ENCODE measurements around the gene SSR1.
"Not testable (repeated sequence)": the region's sequence is repeated elsewhere in the genome, so short reads cannot be mapped to it uniquely, and the experiment has no call there.

SSR1 gene

DNA sequence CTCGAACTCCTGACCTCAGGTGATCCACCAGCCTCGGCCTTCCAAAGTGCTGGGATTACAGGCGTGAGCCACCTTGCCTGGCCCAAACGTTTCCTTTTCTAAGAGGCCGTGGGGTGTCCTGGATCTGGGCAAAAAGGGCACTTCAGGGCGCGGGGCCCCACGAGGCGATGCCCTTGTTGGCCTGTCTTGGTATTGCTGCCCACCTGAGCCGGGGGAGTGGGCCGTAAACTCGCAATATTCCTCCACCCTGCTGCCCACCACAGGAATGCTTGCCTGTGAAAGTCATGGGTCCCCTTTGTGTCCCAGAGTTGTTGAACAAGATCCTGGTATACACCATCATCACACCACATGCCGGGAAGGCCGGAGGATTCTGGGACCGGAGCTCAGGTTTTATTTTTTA, 49.0 kb downstream of the SSR1 start:
- H4K20me1 ChIP-seq (ENCODE audit: low read depth, low read length): no peaks in the 10 kb centered on the region
- H3K36me3 ChIP-seq (ENCODE audit: low read length): no peaks in the 10 kb centered on the region
- H3K27me3 ChIP-seq (ENCODE audit: low read length): no peaks in the 10 kb centered on the region
- H3K27ac ChIP-seq (ENCODE audit: low read depth, low read length): no peak overlapping the region
- no peak overlapping the region for H3K4me2 ChIP-seq (ENCODE audit: low read depth, low read length, poor library complexity, severe bottlenecking)
- no peak overlapping the region for H3K4me3 ChIP-seq (ENCODE audit: insufficient read depth, low read length, poor library complexity, severe bottlenecking)
- no peaks in the 10 kb centered on the region for H3K9me2 ChIP-seq (replicated peaks; ENCODE audit: insufficient read depth, low read length)
- H3K9ac ChIP-seq (ENCODE audit: low read length): no peak overlapping the region
- no peaks in the 10 kb centered on the region for H3K79me2 ChIP-seq (ENCODE audit: insufficient read depth, low read length)
- H3F3A ChIP-seq (ENCODE audit: insufficient read depth): no peaks in the 10 kb centered on the region
- TF ChIP-seq EZH2phosphoT487 (conservative IDR thresholded peaks at IDR 0.05; ENCODE audit: low read length): no peak
- TF ChIP-seq, protein P1, sequence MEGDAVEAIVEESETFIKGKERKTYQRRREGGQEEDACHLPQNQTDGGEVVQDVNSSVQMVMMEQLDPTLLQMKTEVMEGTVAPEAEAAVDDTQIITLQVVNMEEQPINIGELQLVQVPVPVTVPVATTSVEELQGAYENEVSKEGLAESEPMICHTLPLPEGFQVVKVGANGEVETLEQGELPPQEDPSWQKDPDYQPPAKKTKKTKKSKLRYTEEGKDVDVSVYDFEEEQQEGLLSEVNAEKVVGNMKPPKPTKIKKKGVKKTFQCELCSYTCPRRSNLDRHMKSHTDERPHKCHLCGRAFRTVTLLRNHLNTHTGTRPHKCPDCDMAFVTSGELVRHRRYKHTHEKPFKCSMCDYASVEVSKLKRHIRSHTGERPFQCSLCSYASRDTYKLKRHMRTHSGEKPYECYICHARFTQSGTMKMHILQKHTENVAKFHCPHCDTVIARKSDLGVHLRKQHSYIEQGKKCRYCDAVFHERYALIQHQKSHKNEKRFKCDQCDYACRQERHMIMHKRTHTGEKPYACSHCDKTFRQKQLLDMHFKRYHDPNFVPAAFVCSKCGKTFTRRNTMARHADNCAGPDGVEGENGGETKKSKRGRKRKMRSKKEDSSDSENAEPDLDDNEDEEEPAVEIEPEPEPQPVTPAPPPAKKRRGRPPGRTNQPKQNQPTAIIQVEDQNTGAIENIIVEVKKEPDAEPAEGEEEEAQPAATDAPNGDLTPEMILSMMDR (IDR thresholded peaks at IDR 0.05; ENCODE audit: insufficient read depth, low read length, poor library complexity, severe bottlenecking): no peak
- H3K9me3 ChIP-seq (ENCODE audit: insufficient read depth, low read length): no peaks in the 10 kb centered on the region
- no peak overlapping the region for H2AFZ ChIP-seq (ENCODE audit: low read depth, low read length, severe bottlenecking)

DNA sequence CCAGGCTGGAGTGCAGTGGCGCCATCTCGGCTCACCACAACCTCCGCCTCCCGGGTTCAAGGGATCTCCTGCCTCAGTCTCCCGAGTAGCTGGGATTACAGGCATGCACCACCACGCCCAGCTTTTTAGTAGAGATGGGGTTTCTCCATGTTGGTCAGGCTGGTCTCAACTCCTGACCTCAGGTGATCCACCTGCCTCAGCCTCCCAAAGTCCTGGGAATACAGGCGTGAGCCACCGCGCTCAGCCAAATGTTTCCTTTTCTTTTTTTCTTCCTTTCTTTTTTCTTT, 49.5 kb downstream of the SSR1 start:
- not testable (repeated sequence) for H3K9me2 ChIP-seq (replicated peaks; ENCODE audit: insufficient read depth, low read length); H3K79me2 ChIP-seq (ENCODE audit: insufficient read depth, low read length); H3K27ac ChIP-seq (ENCODE audit: low read depth, low read length); H3K9ac ChIP-seq (ENCODE audit: low read length); H3K27me3 ChIP-seq (ENCODE audit: low read length); H3K9me3 ChIP-seq (ENCODE audit: insufficient read depth, low read length); H2AFZ ChIP-seq (ENCODE audit: low read depth, low read length, severe bottlenecking); H3K4me2 ChIP-seq (ENCODE audit: low read depth, low read length, poor library complexity, severe bottlenecking); H3F3A ChIP-seq (ENCODE audit: insufficient read depth); H3K4me3 ChIP-seq (ENCODE audit: insufficient read depth, low read length, poor library complexity, severe bottlenecking); H3K36me3 ChIP-seq (ENCODE audit: low read length); H4K20me1 ChIP-seq (ENCODE audit: low read depth, low read length)

DNA sequence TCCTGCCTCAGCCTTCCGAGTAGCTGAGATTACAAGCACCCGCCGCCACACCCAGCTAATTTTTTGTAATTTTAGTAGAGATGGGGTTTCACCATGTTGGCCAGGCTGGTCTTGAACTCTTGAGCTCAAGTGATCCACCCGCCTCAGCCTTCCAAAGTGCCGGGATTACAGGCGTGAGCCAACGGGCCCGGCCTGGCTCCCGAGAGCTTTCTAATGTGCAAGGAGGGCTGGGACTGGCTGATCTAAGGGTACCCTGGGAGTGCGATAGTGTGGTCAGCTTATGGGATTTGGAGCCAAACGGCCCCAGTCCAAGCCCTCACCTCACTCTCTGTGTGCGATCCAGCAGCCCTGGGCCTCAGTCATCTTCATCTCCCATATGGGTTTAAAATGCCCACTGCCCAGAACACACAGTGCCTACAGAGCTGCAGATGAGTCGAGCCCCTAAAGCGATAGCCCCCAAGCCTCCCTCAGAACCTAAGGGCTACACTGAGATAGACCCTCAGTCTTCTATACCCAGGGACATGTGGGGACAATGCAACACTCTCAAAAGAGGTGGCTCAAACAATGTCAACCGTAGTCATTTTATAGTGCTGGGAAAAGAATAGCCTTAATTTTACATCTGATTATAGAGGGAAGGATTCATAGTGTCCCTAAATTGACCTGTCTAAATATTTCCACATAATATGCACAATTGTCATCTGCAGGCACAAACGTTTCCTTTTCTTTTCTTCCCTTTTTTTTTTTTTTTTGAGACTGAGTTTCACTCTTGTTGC, 50.1 kb downstream of the SSR1 start:
- Histone ChIP-seq H3K4me2 (ENCODE audit: low read depth, low read length, poor library complexity, severe bottlenecking) (no peak overlapping the region), H3K27ac (ENCODE audit: low read depth, low read length) (no peak overlapping the region), H3K79me2 (ENCODE audit: insufficient read depth, low read length) (no peaks in the 10 kb centered on the region), H3K4me3 (ENCODE audit: insufficient read depth, low read length, poor library complexity, severe bottlenecking) (no peak overlapping the region), H3K9ac (ENCODE audit: low read length) (no peak overlapping the region), H3K27me3 (ENCODE audit: low read length) (no peaks in the 10 kb centered on the region), H3K9me3 (ENCODE audit: insufficient read depth, low read length) (no peaks in the 10 kb centered on the region), H4K20me1 (ENCODE audit: low read depth, low read length) (no peaks in the 10 kb centered on the region), H3K36me3 (ENCODE audit: low read length) (no peaks in the 10 kb centered on the region), H3F3A (ENCODE audit: insufficient read depth) (no peaks in the 10 kb centered on the region), H2AFZ (ENCODE audit: low read depth, low read length, severe bottlenecking) (no peak overlapping the region), H3K9me2 (replicated peaks; ENCODE audit: insufficient read depth, low read length) (no peaks in the 10 kb centered on the region)
- TF ChIP-seq, protein P1 (IDR thresholded peaks at IDR 0.05; ENCODE audit: insufficient read depth, low read length, poor library complexity, severe bottlenecking): no peak

DNA sequence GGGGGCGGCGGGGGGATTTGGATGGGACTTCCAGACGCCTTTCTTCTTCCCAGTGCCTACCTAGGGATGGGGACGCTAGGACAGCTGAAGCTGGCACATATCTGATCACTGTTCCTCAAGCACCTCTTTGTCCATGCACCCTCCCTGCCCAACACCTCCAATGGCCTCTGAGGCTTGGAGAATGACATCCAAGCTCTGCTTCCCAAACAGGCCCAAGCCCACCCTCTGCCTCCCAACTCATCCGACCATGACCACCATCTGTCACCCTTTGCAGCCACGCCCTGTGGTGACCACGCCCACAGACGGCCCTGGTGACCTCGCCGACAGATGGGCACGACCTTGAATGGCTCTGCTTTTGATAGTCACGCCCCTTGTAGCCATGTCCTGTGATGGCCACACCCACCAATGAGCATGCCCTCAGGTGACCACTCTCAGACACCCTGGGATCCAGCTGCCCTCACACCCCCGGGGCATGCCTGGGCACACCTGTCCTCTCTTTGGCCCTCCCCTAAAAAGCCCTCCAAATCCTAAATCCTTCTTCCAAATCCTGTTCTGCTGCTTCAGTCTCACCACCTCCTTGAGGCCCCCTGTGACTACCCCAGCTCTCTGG, 51.0 kb downstream of the SSR1 start:
- no peak overlapping the region for H3K9ac ChIP-seq (ENCODE audit: low read length)
- H3K9me2 ChIP-seq (replicated peaks; ENCODE audit: insufficient read depth, low read length): no peaks in the 10 kb centered on the region

More for the DNA sequence above, 51.0 kb downstream of the SSR1 start:
- Histone ChIP-seq H3K27me3 (ENCODE audit: low read length) (no peaks in the 10 kb centered on the region), H3K4me3 (ENCODE audit: insufficient read depth, low read length, poor library complexity, severe bottlenecking) (no peak overlapping the region), H3K4me2 (ENCODE audit: low read depth, low read length, poor library complexity, severe bottlenecking) (no peak overlapping the region), H3F3A (ENCODE audit: insufficient read depth) (no peaks in the 10 kb centered on the region), H4K20me1 (ENCODE audit: low read depth, low read length) (no peaks in the 10 kb centered on the region), H2AFZ (ENCODE audit: low read depth, low read length, severe bottlenecking) (no peak overlapping the region), H3K79me2 (ENCODE audit: insufficient read depth, low read length) (no peaks in the 10 kb centered on the region), H3K36me3 (ENCODE audit: low read length) (no peaks in the 10 kb centered on the region), H3K27ac (ENCODE audit: low read depth, low read length) (no peak overlapping the region), H3K9me3 (ENCODE audit: insufficient read depth, low read length) (no peaks in the 10 kb centered on the region)
- no peak for TF ChIP-seq EZH2phosphoT487 (conservative IDR thresholded peaks at IDR 0.05; ENCODE audit: low read length)
- TF ChIP-seq, protein P1 (IDR thresholded peaks at IDR 0.05; ENCODE audit: insufficient read depth, low read length, poor library complexity, severe bottlenecking): no peak

All from SU-DHL-6 (cell line).